IMR-90 (cell line): ENCODE measurements around the gene STRA8.

Experiments
- CEBPB ChIP-seq: IDR thresholded peaks from 2 replicates; pipeline ENCODE4 v1.6.1; 2012; ENCODE audit warnings: low read depth, low read length, improper control_type of control experiment
- FOS ChIP-seq: fragments of 150-350 bp; IDR thresholded peaks from 2 replicates; pipeline ENCODE4 v1.6.1; 2016; ENCODE audit warnings: low read depth, low read length
- MXI1 ChIP-seq: IDR thresholded peaks from 2 replicates; pipeline ENCODE4 v1.6.1; 2012; ENCODE audit warnings: low read depth, mild to moderate bottlenecking, low read length, moderate library complexity, borderline replicate concordance
- POLR2A ChIP-seq: IDR thresholded peaks from 2 replicates; pipeline ENCODE4 v1.6.1; 2012; ENCODE audit warnings: mild to moderate bottlenecking, low read depth, low read length
- RCOR1 ChIP-seq: IDR thresholded peaks from 2 replicates; pipeline ENCODE4 v1.6.1; 2012; ENCODE audit warnings: mild to moderate bottlenecking, low read length, improper control_type of control experiment; ENCODE audit not compliant: insufficient replicate concordance
- TF ChIP-seq, protein P1 (sequence below): fragments of 150-350 bp; IDR thresholded peaks from 2 replicates; pipeline ENCODE4 v1.6.1; 2017; ENCODE audit warnings: mild to moderate bottlenecking, antibody characterized with exemption, low read length, low read depth
- TF ChIP-seq, protein P2 (sequence below): conservative IDR thresholded peaks from 2 replicates; pipeline ENCODE4 v1.5.1; 2012; ENCODE audit warnings: mild to moderate bottlenecking, low read depth, low read length, improper control_type of control experiment

DNA sequence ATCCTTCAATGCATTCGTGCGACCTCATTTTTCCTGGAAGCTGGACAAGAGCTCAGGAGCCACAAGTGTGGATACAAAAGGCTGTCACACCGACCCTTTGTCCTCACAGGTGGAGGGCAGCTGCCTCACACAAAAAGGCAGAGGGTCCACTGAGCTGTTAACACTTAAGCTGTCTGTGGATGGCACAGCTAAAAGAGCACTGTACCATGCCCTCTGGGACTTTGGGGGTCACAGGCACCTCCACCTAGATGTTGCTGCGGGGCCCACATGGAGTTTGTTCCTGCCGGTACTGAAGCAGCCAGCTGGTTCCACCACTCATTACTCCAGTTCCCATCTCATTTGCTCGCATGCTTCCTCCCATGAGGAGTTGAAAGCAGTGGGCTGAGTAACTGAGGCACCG is 57.0 kb downstream of the STRA8 start:
- TF ChIP-seq RCOR1 (no peak), POLR2A (no peak), FOS (no peak), MXI1 (no peak), CEBPB (no peak)
- TF ChIP-seq, protein P1, sequence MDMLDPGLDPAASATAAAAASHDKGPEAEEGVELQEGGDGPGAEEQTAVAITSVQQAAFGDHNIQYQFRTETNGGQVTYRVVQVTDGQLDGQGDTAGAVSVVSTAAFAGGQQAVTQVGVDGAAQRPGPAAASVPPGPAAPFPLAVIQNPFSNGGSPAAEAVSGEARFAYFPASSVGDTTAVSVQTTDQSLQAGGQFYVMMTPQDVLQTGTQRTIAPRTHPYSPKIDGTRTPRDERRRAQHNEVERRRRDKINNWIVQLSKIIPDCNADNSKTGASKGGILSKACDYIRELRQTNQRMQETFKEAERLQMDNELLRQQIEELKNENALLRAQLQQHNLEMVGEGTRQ, result no peak
- TF ChIP-seq, protein P2, sequence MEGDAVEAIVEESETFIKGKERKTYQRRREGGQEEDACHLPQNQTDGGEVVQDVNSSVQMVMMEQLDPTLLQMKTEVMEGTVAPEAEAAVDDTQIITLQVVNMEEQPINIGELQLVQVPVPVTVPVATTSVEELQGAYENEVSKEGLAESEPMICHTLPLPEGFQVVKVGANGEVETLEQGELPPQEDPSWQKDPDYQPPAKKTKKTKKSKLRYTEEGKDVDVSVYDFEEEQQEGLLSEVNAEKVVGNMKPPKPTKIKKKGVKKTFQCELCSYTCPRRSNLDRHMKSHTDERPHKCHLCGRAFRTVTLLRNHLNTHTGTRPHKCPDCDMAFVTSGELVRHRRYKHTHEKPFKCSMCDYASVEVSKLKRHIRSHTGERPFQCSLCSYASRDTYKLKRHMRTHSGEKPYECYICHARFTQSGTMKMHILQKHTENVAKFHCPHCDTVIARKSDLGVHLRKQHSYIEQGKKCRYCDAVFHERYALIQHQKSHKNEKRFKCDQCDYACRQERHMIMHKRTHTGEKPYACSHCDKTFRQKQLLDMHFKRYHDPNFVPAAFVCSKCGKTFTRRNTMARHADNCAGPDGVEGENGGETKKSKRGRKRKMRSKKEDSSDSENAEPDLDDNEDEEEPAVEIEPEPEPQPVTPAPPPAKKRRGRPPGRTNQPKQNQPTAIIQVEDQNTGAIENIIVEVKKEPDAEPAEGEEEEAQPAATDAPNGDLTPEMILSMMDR, result no peak
